WTC11 (cell line): ENCODE measurements around the gene TNS4. TPM values are rescaled to one million over a fixed set of nuclear protein-coding genes. Genes with fewer than 3 reads are reported as not detected.
A peak's percentile ranks its signal among the peaks of the same experiment; 100 is the strongest.

Experiments used
- ATAC-seq: fragments of 200-7000 bp; cut with Tn5 transposase; 2 replicates; pipeline ENCODE4 v1.10.0; 2021; ENCODE audit warnings: mild to moderate bottlenecking, moderate library complexity
- CTCF ChIA-PET: fragments of 300-600 bp; sonication (Branson Sonifier 250); formaldehyde crosslinking; loops from one replicate; lab custom pipeline; 2021; ENCODE audit warnings: antibody characterized with exemption; lab: Charles Lee
- POLR2A ChIA-PET: fragments of 350-600 bp; sonication (Branson Sonifier 250); formaldehyde crosslinking; loops from one replicate; lab custom pipeline; 2021; ENCODE audit warnings: antibody characterized with exemption; lab: Charles Lee
- DNase-seq: peaks from one replicate; pipeline ENCODE4 v3.0.0; 2021; ENCODE audit warnings: low spot score
- H3K27ac Mint-ChIP-seq: 2 replicates; pipeline ENCODE4 v1.8.0; 2021; ENCODE audit warnings: mixed read lengths
- H3K27me3 Mint-ChIP-seq: 2 replicates; pipeline ENCODE4 v1.8.0; 2021; ENCODE audit warnings: low read depth, mild to moderate bottlenecking, moderate library complexity, mixed read lengths
- H3K36me3 Mint-ChIP-seq: 2 replicates; pipeline ENCODE4 v1.8.0; 2021; ENCODE audit warnings: mixed read lengths
- H3K4me1 Mint-ChIP-seq: 2 replicates; pipeline ENCODE4 v1.8.0; 2022; ENCODE audit warnings: mixed read lengths
- H3K4me3 Mint-ChIP-seq: 2 replicates; pipeline ENCODE4 v1.8.0; 2021; ENCODE audit warnings: mild to moderate bottlenecking, moderate library complexity, mixed read lengths
- H3K9me3 Mint-ChIP-seq: 2 replicates; pipeline ENCODE4 v1.8.0; 2021; ENCODE audit warnings: mixed read lengths
- AFF4 ChIP-seq: sonication (generic); formaldehyde crosslinking; IDR thresholded peaks from 2 replicates; pipeline ENCODE4 v1.8.1; 2023; ENCODE audit warnings: mild to moderate bottlenecking, missing genetic modification reagents, borderline replicate concordance
- ATF2 ChIP-seq: sonication (generic); formaldehyde crosslinking; IDR thresholded peaks from 2 replicates; pipeline ENCODE4 v1.8.1; 2022; ENCODE audit warnings: low read depth, missing genetic modification reagents, borderline replicate concordance
- GABPB1 ChIP-seq: sonication (generic); formaldehyde crosslinking; IDR thresholded peaks from 2 replicates; pipeline ENCODE4 v1.8.1; 2023; ENCODE audit warnings: mild to moderate bottlenecking, missing genetic modification reagents
- MLX ChIP-seq: sonication (generic); formaldehyde crosslinking; IDR thresholded peaks from 2 replicates; pipeline ENCODE4 v1.8.1; 2023; ENCODE audit warnings: mild to moderate bottlenecking, missing genetic modification reagents, moderate library complexity
- MXD4 ChIP-seq: fragments of 250-450 bp; sonication (Bioruptor Pico); IDR thresholded peaks from 2 replicates; pipeline ENCODE4 v1.8.0; 2021; ENCODE audit warnings: mild to moderate bottlenecking, moderate library complexity, borderline replicate concordance
- PRDM15 ChIP-seq: sonication (generic); formaldehyde crosslinking; IDR thresholded peaks from 2 replicates; pipeline ENCODE4 v1.8.0; 2022; ENCODE audit warnings: missing genetic modification reagents
- USF1 ChIP-seq: sonication (generic); formaldehyde crosslinking; IDR thresholded peaks from 2 replicates; pipeline ENCODE4 v1.8.0; 2022; ENCODE audit warnings: mild to moderate bottlenecking, missing genetic modification reagents
- total RNA-seq: library from RNA; stranded (reverse); gene quantifications from 3 replicates; pipeline ENCODE4 v1.2.3, GENCODE V29; 2021

TNS4 gene
- total RNA-seq, 1 experiment from 2014 or later = 0.87 TPM

- peak; percentile 58; the same call in 1 of the 2 replicates for TF ChIP-seq GABPB1 (CRISPR knock-in tag)
- TF ChIP-seq PRDM15 (CRISPR knock-in tag) = no peak
- ATAC-seq = no peak
- H3K27ac Mint-ChIP-seq = peak overlapping the region; percentile 11; the same call in 1 of the 2 replicates
- H3K9me3 Mint-ChIP-seq = no peaks in the 10 kb centered on the region
- no peaks in the 10 kb centered on the region for H3K36me3 Mint-ChIP-seq
- H3K4me3 Mint-ChIP-seq = no peak overlapping the region
- H3K27me3 Mint-ChIP-seq = no peaks in the 10 kb centered on the region; the same call in 1 of the 2 replicates
- POLR2A ChIA-PET = no interaction called here
- H3K4me1 Mint-ChIP-seq = peaks cover 23% of the 10 kb centered on the region
- CTCF ChIA-PET = interaction anchor here (1.2 to 2.9 kb wide), 4 partner anchors 9 to 188 kb away, joined by 3 to 17 read pairs (median 6); no protein-coding TSS in a partner anchor
- DNase-seq = peak; percentile 7
Observed at GRCh38 chr17:40542558-40543411, 41.4 kb upstream of the TNS4 start.

- no peak for ATAC-seq
- no peaks in the 10 kb centered on the region for H3K9me3 Mint-ChIP-seq
- no peak for DNase-seq
- H3K4me3 Mint-ChIP-seq = no peak overlapping the region
- peaks cover 20% of the 10 kb centered on the region for H3K4me1 Mint-ChIP-seq
- no peak for TF ChIP-seq AFF4 (CRISPR knock-in tag)
- TF ChIP-seq ATF2 (CRISPR knock-in tag) = no peak
- no peak for TF ChIP-seq MXD4 (CRISPR knock-in tag)
- TF ChIP-seq USF1 (CRISPR knock-in tag) = no peak
- no peak for TF ChIP-seq MLX
- no peaks in the 10 kb centered on the region for H3K36me3 Mint-ChIP-seq
- H3K27me3 Mint-ChIP-seq = no peaks in the 10 kb centered on the region; the same call in 1 of the 2 replicates
- ChIA-PET POLR2A (no interaction called here), CTCF (interaction anchor here (2.3 to 2.9 kb wide), 2 partner anchors 9 to 18 kb away, joined by 8 to 17 read pairs; no protein-coding TSS in a partner anchor)
- peak overlapping the region; percentile 60; the same call in 1 of the 2 replicates for H3K27ac Mint-ChIP-seq
Observed at GRCh38 chr17:40541873-40542557, 40.6 kb upstream of the TNS4 start.
